IPS-18c (cell line): ENCODE data around the gene NIPSNAP3A.
"Not testable (repeated sequence)": the region's sequence is repeated elsewhere in the genome, so short reads cannot be mapped to it uniquely, and the experiment has no call there.

Experiments
- H3K4me3 ChIP-seq: 2 replicates; pipeline ENCODE4 v1.7.0; 2013; ENCODE audit warnings: low read depth, mild to moderate bottlenecking, low read length, moderate library complexity; ENCODE audit not compliant: insufficient read depth
- H3K9me3 ChIP-seq: one replicate; pipeline ENCODE4 v1.6.1; 2013; ENCODE audit warnings: mild to moderate bottlenecking, low read length, moderate library complexity; ENCODE audit not compliant: control insufficient read depth, insufficient read depth

The NIPSNAP3A gene

DNA sequence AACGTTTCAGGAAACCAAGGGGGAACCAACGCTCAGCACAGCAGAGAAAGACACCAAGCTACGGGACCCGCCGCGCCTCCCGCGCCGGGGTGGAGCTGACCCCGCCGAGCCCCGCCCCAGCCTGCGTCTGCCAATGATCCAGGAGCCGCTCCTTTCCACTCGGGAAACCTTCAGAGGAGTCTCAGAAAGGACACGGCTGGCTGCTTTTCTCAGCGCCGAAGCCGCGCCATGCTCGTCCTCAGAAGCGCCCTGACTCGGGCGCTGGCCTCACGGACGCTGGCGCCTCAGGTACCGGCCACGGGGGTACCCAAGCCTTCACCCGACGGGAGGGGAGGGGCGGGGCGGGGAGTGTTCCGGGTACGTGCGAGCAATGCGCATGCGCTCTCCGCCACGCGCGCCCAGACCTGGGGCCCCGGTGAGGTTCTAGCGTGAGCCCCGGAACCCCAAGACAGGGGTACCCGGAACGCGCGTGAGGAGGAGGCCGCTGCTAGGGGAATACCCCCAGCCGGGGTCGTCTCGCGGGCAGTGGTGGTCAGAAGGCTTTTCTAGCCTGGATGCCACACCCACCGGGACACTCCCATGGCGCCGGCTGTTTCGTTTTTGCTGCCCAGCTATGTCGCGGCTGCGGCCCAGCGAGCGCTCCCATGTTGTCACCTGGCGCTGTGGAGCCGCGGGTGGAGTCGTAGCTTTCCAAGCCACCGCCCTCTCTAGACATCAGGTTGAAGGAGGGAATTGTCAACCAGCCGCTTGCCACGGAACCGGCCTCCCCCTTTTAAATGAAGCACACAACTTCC is at the start of gene NIPSNAP3A:
Gene NIPSNAP3A (plus strand): TSS at position 119 of the 794 bp plus-strand sequence. CDS start 110 bp downstream, at position 229.
- peak within 1 kb of the TSS; percentile 88 for H3K4me3 ChIP-seq

DNA sequence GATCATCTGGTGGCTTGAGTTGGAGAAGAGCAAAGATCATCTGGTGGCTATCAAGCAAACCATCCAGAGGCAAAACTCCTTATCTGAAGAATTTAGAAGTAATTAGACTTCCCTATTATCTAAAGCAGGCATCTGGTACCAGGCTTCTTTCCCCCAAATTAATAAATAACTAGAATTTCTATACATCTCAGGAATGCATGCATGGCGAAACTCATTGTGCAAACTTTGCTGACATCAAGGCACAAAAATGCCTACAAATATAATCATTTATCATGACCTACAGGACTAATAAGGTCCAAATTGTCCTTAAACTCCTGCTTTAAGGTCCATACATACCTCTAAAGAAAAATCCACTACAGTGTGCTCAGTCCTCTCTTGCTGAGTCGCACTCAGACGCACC is 47.2 kb upstream of the NIPSNAP3A start:
- no peaks in the 10 kb centered on the region for H3K9me3 ChIP-seq
- H3K4me3 ChIP-seq = no peak overlapping the region

More for the DNA sequence above, at the start of gene NIPSNAP3A:
- no peaks in the 10 kb centered on the region for H3K9me3 ChIP-seq

DNA sequence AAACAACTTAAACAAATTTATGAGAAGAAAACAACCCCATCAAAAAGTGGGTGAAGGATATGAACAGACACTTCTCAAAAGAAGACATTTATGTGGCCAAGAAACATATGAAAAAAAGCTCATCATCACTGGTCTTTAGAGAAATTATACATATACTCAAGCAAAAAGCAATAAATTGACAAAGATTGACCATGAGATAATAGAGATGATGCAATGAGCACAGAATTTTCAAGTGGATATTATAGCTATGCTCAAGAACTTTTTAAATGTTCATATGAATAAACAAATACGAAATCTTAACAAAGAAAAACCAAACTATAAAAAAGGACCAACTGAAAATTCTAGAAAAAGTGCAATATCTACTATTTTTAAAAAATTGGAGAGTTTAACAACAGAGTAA is 38.7 kb upstream of the NIPSNAP3A start:
- not testable (repeated sequence) for H3K4me3 ChIP-seq, H3K9me3 ChIP-seq

DNA sequence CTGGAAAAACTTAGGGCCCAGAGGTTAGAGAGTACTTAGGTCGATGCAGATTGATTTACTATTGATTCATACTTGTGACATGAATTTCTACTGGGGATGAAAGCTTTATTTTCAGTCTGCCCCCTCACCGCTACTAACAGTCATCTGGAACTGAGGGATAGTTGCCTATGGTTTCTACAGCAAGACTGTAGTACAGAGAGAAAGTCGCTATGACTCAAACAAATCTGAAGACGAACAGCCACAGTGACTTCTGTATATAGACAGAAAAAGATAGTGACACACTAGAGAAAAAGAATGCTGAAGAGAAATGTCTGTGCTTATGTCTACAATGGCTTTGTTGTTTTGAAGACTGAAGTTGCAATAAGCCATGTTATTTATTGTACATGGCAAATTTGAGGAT is 35.9 kb upstream of the NIPSNAP3A start:
- Histone ChIP-seq H3K9me3 (no peaks in the 10 kb centered on the region), H3K4me3 (no peak overlapping the region)

DNA sequence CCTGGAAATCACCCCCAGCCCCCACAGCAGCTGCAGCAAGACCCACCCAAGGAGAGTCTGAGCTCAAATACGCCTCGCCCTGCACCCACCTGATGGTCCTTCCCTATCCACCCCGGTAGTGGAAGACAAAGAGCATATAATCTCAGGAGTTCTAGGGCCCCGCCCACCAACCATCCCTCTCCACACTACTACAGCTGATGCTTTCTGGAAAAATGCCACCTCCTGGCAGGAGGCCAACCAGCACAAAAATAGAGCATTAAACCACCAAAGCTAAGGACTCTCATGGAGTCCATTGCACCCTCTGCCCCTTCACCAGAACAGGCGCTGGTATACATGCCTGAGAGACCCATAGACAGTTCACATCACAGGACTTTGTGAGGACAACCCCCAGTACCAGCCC is 22.5 kb upstream of the NIPSNAP3A start:
- Histone ChIP-seq H3K9me3 (no peaks in the 10 kb centered on the region), H3K4me3 (no peak overlapping the region)

DNA sequence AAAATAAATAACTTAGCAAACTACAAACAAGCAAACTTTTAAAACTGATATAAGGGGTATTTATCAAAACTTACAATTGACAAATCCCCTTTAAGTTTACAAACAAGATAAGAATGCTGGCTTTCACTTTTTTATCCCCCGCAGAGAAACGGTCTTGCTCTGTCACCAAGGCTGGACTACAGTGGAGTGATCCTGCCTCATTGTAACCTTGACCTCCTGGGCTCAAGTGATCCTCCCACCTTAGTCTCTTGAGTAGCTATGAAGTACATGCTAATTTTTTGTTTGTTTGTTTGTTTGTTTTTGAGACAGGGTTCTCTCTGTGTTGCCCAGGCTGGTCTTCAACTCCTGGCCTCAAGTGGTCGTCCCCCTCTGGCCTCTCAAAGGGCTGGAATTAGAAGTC is 9.0 kb upstream of the NIPSNAP3A start:
- no peak overlapping the region for H3K4me3 ChIP-seq
- H3K9me3 ChIP-seq = no peaks in the 10 kb centered on the region

DNA sequence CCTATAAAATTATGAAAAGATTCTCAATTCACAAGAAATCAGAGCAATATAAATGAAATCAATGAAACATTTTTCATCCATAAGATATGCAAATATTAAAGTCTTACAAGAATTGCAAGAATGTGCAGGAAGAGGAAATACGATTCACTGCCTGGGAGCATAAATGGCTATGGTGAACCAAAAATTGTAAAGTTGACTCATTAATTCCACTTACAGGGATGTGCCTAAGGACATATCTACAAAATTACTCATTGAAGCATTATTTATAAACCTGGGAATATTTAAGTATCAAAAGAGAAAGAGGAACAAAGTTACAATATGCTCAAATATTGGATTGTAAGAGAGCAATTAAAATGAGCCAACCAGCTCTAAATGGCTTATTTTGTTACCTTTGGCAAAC is 6.9 kb upstream of the NIPSNAP3A start:
- H3K9me3 ChIP-seq = no peaks in the 10 kb centered on the region

DNA sequence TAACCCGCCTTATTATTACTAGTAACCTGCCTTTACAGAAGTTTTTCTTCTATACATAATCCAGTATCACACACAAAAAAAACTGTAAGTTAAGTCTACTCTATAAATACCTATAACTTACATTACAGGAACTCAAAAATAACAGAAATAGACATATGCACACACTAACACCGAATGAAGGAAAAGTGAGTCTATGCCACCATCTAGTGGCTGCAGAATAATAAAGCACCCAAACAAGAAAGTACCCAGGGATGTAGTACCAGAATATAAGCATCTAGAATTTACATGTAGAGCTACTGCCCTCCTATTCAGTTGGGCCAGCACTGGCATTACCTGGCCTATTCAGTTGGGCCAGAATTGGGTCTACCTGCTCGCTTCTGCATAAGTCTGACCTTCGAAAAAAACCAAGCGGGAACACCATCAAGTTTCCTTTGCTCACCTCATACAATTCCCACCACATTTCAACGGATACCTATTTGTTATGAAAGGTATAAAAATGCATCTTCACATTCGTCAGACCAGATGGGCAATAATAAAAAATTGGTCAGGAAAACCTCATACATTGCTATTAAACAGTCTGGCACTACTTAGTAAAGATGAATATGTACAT is 4.0 kb upstream of the NIPSNAP3A start:
- no peak overlapping the region for H3K4me3 ChIP-seq
- no peaks in the 10 kb centered on the region for H3K9me3 ChIP-seq

More for the DNA sequence above, 6.9 kb upstream of the NIPSNAP3A start:
- H3K4me3 ChIP-seq = no peak overlapping the region

DNA sequence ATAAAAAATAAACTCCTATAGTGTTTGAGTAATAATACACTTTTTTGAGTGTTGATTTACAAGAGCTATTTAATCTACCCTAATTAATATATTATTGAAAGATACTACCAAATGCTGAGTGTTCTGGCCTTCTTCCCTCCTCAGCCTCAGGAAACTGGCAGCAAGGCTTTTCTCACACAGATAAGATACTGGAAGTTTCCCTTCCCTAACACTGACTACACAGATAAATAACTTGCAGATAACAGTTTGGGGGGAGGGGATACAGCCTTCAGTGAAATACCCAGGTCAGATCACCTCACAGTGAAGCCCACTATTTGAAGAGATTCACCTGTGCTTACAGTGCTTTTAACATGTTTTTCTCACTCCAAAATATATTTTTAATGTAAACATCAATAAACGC is 1.6 kb upstream of the NIPSNAP3A start:
- Histone ChIP-seq H3K4me3 (no peak overlapping the region), H3K9me3 (no peaks in the 10 kb centered on the region)

DNA sequence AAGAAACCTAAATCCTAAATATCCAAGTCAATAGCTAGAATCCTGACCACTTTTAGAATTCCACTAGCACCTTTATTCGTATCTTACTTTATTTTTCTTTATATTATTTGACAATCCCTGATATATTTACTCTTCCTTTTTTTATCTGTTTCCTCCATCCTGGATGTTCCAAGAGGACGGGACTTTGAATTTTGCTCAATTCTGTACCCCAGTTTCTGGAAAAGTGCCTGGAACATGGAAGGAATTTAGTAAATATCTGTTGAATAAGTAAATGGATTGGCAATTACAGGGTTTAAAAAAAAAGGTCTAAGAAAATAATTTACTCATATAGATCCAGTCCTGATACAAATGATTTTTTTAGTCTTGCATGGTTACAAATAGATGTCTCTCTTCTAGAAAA is 1.2 kb upstream of the NIPSNAP3A start:
- Histone ChIP-seq H3K9me3 (no peaks in the 10 kb centered on the region), H3K4me3 (no peak overlapping the region)

DNA sequence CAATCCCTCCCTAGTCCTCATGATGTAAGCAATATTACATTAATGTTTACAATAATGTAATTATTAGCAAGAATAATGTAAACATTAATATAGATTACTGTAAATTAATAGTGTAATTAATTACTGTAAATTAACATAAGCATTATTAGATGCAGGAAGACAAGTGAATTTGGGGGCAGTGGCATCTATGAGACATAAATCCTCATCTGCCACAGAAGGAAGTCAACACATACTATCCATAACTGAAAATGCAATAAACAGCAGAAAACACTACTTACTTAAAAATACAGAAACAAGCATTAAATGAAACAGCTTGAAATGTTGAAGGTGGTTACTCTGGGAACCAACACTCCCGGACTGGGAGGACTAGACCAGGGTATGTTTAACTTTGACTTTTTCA is 685 bp upstream of the NIPSNAP3A start:
- H3K4me3 ChIP-seq = peak overlapping the region; percentile 88; the same call in 1 of the 2 replicates

DNA sequence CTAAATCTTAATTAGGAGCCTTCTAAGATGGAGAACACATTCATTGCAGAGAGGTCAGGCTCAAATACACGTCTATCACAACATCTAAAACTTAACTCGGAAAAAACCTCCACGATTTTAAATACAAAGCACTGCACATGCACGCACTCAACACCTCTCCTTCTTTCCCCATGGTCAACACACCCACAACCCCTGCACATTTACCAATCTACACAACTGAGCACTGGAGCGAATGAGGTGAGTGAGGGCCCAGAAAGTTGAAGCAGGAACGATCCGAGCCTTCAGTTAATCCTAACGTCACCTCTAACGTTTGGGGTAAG is 278 bp upstream of the NIPSNAP3A start:
- Histone ChIP-seq H3K9me3 (no peaks in the 10 kb centered on the region), H3K4me3 (peak overlapping the region; percentile 88)

More for the DNA sequence above, 685 bp upstream of the NIPSNAP3A start:
- no peaks in the 10 kb centered on the region for H3K9me3 ChIP-seq

DNA sequence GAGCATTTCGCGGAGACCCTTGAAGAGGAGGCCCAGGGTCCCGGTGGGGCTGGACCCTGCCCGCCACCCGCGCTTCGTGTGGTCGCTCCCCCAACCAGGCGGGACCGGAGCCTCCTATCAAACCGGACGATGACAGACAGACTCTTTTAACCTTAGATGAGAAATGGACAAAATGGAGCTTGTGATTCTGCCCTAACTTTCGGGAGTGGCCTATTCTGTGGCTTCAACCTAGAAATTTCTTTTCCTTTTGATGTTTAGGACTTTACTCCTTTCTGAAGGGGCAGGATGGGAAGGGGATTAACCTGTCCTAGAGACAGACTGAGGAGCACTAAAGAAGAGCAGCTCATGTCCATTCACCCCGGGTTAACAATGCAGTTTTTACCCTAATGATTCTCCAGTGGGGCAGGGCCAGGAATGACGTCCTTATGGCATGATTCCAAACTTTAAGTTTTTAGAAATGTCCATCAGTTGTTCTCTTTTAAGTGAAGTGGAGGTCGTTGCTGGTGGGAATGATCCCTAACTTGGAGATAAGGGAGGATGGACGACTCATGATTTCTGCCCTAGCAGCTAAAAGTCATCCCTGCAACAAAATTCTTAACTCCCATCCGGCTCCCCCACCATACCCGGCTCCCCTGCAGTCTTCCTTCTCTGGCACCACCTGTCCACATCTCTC is 1.0 kb downstream of the NIPSNAP3A start:
- H3K9me3 ChIP-seq = no peaks in the 10 kb centered on the region
- H3K4me3 ChIP-seq = peak overlapping the region; percentile 88

DNA sequence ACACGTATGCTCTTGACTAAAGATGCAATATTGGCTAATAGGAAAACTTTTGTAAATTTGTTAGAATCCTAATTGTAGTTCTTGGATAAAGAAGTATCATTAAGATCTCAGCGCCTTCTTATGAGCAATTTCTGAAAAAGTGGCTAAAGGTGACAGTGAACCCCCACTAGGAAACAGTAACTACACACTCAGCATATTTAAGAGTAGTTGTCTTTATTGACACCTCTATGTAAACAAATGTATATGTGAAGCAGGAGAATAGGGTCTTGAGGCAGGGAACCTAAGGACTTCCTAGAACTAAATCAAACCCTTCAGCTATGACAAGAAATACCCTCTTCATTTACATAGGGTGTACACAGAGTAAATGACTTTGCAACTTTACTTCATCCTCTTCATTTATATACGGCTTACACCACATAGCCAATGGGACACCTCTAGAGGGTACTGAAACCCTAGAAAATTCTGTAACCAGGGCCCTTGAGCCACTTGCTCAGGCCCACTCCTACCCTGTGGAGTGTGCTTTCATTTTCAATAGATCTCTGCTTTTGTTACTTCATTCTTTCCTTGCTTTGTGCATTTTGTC is 2.8 kb downstream of the NIPSNAP3A start:
- no peaks in the 10 kb centered on the region for H3K9me3 ChIP-seq
- no peak overlapping the region for H3K4me3 ChIP-seq

DNA sequence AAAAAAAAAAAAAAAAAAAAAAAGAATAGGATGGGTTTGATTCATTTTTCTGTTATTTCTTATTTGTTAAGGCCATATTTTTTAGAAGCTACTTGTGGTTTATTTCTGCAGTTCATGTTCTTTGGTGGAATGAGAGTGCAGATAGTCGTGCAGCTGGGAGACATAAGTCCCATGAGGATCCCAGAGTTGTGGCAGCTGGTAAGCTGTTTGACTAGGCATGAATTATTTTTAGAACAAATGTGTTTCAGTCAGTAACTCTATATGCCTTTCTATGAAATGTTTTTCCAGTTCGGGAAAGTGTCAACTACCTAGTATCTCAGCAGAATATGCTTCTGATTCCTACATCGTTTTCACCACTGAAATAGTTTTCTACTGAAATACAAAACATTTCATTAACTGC is 11.5 kb downstream of the NIPSNAP3A start:
- Histone ChIP-seq H3K9me3 (no peaks in the 10 kb centered on the region), H3K4me3 (no peak overlapping the region)

DNA sequence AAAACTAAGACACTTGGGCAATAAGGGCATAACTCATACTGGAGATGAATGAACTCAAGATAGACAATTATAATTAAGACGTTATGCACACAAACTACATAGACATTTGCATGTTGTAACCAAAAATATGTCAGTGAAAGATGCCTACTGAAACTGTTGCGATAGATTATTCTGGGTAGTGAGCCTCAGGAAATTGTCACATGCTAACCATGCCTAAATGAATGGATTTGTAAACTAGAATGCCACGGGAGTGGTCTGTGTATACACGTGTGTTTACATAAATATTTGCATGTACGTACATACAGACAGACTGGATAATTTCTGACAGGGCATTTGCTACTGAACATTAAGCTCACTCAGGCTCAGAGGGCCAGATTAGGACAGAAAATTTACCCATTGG is 17.7 kb downstream of the NIPSNAP3A start:
- Histone ChIP-seq H3K4me3 (no peak overlapping the region), H3K9me3 (no peaks in the 10 kb centered on the region)

DNA sequence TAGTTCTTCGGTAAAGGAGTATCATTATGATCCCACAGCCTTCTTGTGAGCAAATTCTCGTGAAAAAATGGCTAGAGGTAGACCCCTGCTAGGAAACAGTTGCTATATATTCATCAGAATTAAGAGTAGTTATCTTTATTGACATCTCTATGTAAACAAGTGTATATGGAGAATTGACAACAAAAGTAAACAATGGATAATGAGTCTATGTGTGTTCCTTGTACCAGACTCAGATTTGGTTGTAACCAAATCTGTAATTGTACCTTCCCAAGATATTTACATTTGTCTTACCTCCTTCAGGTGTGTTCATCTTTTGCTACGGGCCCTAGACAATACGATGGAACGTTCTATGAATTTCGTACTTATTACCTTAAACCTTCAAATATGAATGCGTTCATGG is 18.5 kb downstream of the NIPSNAP3A start:
- no peaks in the 10 kb centered on the region for H3K9me3 ChIP-seq
- no peak overlapping the region for H3K4me3 ChIP-seq

DNA sequence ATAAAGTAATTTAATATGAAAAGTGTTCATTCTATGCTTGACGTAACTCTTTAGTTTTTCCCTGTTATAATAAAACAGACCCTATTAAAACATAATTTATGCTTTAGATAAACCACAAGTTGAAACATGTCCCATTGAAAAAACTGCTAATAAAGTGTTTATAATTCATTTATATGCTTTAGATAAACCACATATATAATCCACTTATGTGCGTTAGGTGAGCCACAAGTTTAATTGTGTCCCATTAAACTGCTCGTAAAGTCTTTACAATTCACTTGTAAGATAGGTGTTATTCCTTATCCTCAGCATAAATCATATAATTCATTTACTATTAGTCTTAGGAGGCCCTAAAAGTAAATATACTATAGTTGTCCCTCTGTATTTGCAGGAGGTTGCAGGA is 20.0 kb downstream of the NIPSNAP3A start:
- Histone ChIP-seq H3K9me3 (no peaks in the 10 kb centered on the region), H3K4me3 (no peak overlapping the region)
